Astrocyte of the cerebellum (primary cell): ENCODE results near the gene CHST11.

ENCODE experiments used
- DNase-seq: peaks from one replicate; pipeline ENCODE4 v3.0.0-alpha.2; 2011; ENCODE audit warnings: low read depth
- H3K4me3 ChIP-seq: 2 replicates; pipeline ENCODE4 v1.5.1; 2011; ENCODE audit warnings: mild to moderate bottlenecking, low read depth, low read length, moderate library complexity
- in situ Hi-C: cut with HindIII; loops from 2 replicates; pipeline ENCODE4 v1.10.0; 2017; ENCODE audit warnings: low sequenced_read_pairs
- TF ChIP-seq, protein P1 (sequence below): IDR thresholded peaks from 2 replicates; pipeline ENCODE4 v1.5.1; 2012; ENCODE audit warnings: low read length, low read depth, moderate library complexity, mild to moderate bottlenecking; ENCODE audit errors: missing control alignments

Gene CHST11

DNA sequence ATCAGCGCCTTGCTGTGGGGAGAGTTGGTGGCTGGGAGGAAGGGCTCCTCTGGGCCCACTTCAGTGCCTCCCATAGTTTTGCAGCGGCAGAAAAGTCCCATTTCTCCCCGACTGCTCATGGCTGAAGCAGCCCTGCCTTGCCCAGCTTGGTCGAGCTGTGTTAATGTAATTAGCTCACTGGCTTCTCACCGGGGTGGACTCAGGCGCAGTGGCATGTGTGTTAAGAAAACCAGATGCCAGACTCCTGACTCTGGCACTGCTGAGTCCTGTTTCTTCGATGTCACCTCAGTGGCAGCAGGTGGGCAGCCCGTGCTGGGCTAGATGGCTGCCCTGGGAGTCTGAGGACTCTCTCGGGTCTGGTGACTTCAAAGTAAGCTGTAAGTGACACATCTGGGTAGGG, 47.4 kb downstream of the CHST11 start:
- TF ChIP-seq, protein P1, sequence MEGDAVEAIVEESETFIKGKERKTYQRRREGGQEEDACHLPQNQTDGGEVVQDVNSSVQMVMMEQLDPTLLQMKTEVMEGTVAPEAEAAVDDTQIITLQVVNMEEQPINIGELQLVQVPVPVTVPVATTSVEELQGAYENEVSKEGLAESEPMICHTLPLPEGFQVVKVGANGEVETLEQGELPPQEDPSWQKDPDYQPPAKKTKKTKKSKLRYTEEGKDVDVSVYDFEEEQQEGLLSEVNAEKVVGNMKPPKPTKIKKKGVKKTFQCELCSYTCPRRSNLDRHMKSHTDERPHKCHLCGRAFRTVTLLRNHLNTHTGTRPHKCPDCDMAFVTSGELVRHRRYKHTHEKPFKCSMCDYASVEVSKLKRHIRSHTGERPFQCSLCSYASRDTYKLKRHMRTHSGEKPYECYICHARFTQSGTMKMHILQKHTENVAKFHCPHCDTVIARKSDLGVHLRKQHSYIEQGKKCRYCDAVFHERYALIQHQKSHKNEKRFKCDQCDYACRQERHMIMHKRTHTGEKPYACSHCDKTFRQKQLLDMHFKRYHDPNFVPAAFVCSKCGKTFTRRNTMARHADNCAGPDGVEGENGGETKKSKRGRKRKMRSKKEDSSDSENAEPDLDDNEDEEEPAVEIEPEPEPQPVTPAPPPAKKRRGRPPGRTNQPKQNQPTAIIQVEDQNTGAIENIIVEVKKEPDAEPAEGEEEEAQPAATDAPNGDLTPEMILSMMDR, result no peak
- in situ Hi-C loops, result no loop called here
- no peak for DNase-seq
- H3K4me3 ChIP-seq, result no peak overlapping the region

DNA sequence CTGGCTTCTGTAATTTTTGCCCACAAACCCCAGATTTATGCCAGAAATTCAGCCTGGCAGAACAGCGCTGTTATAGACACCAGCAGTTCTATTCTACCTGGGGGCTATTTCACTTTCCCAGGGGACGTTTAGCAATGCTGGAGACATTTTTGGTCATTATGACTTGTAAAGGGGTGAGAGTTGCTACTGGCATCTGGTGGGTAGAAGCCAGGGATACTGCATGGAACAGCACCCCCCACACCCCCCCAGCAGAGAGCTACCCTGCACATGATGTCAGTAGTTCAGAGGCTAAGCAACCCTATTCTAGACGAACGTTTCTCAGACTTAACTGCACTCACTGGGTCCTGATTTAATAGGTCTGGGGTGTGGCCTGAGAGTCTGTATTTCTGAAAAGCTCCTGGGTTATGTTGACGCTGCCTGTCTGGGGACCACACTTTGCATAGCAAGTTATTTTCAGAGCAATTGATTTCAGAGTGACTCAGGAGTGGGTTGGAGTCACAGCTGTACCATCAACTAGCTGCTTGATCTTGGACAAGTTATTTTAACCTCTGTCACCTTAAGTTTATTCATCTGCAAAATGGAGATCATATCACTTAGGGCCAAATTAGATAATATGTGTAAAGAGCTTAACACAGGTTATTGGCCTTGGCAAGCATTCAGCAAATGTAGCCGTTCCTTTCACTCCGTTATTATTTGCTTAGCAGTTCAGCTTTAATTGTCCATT, 48.5 kb downstream of the CHST11 start:
- H3K4me3 ChIP-seq, result no peak overlapping the region
- in situ Hi-C loops, result no loop called here
- no peak for DNase-seq
- TF ChIP-seq, protein P1, result no peak

DNA sequence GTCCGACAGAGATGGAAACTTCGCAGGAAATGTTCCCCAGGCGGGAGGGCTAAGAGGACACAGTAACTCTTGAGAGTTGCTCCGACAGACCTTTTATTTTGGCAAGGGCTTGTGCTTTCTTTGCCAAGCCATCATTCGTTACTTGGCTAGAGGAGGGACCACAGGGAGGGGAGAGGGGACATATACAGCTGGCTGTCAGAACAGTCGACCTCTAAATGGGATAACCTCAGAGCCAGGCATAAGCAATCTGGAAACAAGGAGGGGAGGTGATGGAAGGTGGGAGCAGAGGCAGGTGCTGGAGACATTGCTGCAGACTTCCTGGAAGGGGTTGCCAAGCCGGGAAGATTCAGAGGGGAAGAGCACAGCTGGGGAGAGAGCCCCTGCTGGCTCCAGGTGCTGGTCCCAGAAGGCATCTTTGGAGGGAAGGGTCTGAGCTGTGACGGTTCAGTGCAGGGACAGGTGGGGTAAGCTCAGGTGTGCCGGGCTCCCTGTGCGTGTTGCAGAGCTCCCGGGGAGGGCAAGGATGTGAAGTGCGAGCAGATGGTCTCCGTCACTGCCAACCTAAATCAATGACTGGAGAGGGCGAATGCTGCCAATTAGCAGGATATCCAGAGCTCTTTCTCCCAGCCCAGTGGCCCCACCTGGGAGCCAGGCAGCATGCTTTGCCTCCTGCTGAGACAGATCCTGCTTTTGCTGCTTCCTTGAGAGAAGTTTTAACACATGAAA, 50.1 kb downstream of the CHST11 start:
- TF ChIP-seq, protein P1, result no peak
- no peak overlapping the region for H3K4me3 ChIP-seq
- in situ Hi-C loops, result no loop called here
- no peak for DNase-seq

DNA sequence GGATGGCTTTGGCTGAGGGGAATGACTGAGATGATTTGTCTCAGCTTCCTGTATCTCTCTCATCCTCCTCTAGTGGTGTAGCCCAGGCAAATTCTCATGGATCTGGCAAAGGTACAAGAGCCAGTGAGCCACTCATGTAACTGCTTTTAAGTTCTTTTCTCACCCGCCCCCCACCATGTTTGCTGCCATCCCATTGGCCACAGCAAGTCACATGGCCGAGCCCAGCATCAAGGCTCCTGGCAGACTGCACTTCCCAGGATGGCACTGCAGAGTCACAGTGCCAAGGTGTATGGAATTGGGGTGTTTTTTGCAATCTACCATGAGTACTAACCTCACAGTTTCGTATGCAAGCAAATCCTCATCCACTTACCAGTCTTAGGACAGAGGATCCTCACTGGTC, 50.9 kb downstream of the CHST11 start:
- TF ChIP-seq, protein P1, result no peak
- DNase-seq, result no peak

DNA sequence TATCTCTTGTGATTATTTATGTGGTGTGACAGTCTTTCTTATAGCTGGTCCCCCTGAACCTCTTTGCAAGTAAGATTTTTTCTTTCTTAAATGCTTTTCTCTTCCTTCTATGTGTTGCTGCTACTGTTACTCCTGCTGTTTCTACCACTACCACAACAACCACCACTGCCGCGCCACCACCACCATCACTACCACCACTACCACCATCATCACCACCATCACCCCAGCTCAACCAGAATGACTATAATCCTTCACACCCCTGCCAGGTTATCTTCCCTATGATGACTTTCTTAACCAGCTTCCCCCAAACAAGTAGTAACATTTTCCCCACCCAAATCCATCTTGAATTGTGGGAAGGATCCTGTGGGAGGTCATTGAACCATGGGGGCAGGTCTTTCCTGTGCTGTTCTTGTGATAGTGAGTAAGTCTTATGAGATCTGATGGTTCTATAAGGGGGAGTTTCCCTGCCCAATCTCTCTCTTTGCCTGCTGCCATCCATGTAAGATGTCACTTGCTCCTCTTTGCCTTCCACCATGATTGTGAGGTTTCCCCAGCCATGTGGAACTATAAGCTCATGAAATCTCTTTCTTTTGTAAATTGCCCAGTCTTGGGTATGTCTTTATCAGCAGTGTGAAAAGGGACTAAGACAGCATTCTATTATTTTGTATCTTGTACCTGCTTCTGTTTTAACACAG, 52.2 kb downstream of the CHST11 start:
- DNase-seq, result no peak
- TF ChIP-seq, protein P1, result no peak
- no peak overlapping the region for H3K4me3 ChIP-seq
- in situ Hi-C loops, result no loop called here

More for the DNA sequence above, 50.9 kb downstream of the CHST11 start:
- no peak overlapping the region for H3K4me3 ChIP-seq
- in situ Hi-C loops, result no loop called here

DNA sequence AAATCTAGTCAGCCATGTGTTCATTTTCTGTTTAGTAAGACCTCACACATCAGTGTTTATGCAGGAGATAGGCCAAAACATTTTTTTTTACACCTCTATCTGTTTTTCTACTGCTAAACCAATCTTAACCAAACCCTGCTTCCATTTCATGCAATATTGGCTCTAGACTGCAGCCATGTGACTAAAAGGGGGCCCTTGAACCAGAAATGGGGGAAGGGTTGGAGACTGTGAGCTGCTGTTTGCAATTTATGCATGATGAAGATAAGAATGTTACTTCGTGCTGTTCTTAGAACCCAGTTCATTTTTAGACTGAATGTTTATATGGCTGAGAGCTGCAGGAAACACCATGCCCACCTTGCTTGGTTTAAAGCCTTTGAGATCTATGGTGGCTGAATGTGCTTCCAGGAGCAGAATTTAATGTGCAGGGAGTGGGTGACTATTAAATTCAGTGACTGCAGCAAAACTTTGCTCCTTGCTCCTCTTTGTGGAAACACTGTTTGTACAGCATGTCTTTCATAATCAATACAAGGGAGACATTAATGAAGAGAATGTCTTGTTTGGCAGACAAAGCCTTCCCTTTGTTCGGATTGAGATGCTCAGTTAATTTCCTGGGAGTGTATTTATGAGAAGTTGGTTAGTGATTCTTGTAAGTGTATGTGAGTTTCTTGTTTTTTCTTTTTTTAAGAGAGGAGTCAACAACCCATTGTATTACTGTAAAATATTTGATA, 53.6 kb downstream of the CHST11 start:
- TF ChIP-seq, protein P1, result no peak
- in situ Hi-C loops, result no loop called here
- DNase-seq, result no peak
- no peak overlapping the region for H3K4me3 ChIP-seq
